Gastrocnemius medialis (tissue), 4 donors: ENCODE data around the gene CORO2A. TPM values are rescaled to one million over a fixed set of nuclear protein-coding genes. Genes with fewer than 3 reads are reported as not detected.
"Not testable (repeated sequence)": the region's sequence is repeated elsewhere in the genome, so short reads cannot be mapped to it uniquely, and the experiment has no call there.

Experiments used
- ATAC-seq, 2 donors: fragments of 150-250 bp; one replicate each; pipeline ENCODE4 v1.9.1; 2016
- DNase-seq, 2 donors: peaks; one replicate each; pipeline ENCODE4 v3.0.0-alpha.2; 2019
- H3K27ac ChIP-seq, 4 donors: fragments of 200-600 bp; sonication (generic); 1 replicate in 1 of 4; 2 replicates in 3 of 4; pipeline ENCODE4 v1.5.1; 2016 to 2018; ENCODE audit warnings: mild to moderate bottlenecking in 2 of 4, moderate library complexity in 1 of 4
- H3K27me3 ChIP-seq, 3 donors: fragments of 200-600 bp; sonication (generic) in 2 of 3; 1 replicate in 1 of 3; 2 replicates in 2 of 3; pipeline versions ENCODE4 v1.5.1 to v1.6.0; 2016 to 2019; ENCODE audit warnings: mild to moderate bottlenecking in 1 of 3, moderate library complexity in 1 of 3
- H3K36me3 ChIP-seq, 2 donors: fragments of 200-600 bp; sonication (generic) in 1 of 2; one replicate each; pipeline ENCODE4 v1.5.1; 2017 to 2018
- H3K4me1 ChIP-seq, 2 donors: fragments of 200-600 bp; sonication (generic) in 1 of 2; one replicate each; pipeline ENCODE4 v1.5.1; 2016 to 2017; ENCODE audit warnings: mild to moderate bottlenecking in 2 of 2
- H3K4me3 ChIP-seq, 4 donors: fragments of 200-600 bp; sonication (generic) in 3 of 4; 1 replicate in 1 of 4; 2 replicates in 3 of 4; pipeline ENCODE4 v1.5.1; 2016 to 2019; ENCODE audit warnings: mild to moderate bottlenecking in 2 of 4
- H3K9me3 ChIP-seq, 3 donors: fragments of 200-600 bp; sonication (generic) in 2 of 3; 1 replicate in 1 of 3; 2 replicates in 2 of 3; pipeline ENCODE4 v1.5.1; 2016 to 2019
- POLR2A ChIP-seq, 2 donors: fragments of 450-650 bp; IDR thresholded peaks; one replicate each; pipeline ENCODE4 v1.6.1; 2017; ENCODE audit warnings: antibody characterized with exemption in 2 of 2, mild to moderate bottlenecking in 2 of 2, moderate library complexity in 2 of 2
- in situ Hi-C, 4 donors: fragments of 200-750 bp; cut with MboI; loops; one replicate each; pipeline versions ENCODE4 v1.15.0 to v1.8.0; 2017; ENCODE audit warnings: low sequenced_read_pairs in 4 of 4
- intact Hi-C: fragments of 100-400 bp; cut with DNase I; formaldehyde crosslinking; loops from one replicate; pipeline ENCODE4 v1.15.1; 2023; ENCODE audit warnings: low total_unique reads
- total RNA-seq, 4 donors: library from RNA; depleted of rRNA; stranded (reverse); fragments of >200 nt; gene quantifications; one replicate each; pipeline versions ENCODE4 v1.1.0 to v1.2.3, GENCODE V29; 2016
- TF ChIP-seq, protein P1 (sequence below), 5 experiments: fragments of 450-650 bp in 3 of 5; fragments of 200-600 bp in 2 of 5; sonication (generic) in 2 of 5; IDR thresholded peaks in 4 of 5; conservative IDR thresholded peaks in 1 of 5; 1 replicate in 4 of 5; 2 replicates in 1 of 5; pipeline ENCODE4 v1.5.1; 2016 to 2019; ENCODE audit warnings: antibody characterized with exemption in 5 of 5, mild to moderate bottlenecking in 3 of 5, moderate library complexity in 3 of 5

The CORO2A gene
- total RNA-seq, 4 donors from 2014 or later: 0.05 to 0.42 (median 0.19) TPM

DNA sequence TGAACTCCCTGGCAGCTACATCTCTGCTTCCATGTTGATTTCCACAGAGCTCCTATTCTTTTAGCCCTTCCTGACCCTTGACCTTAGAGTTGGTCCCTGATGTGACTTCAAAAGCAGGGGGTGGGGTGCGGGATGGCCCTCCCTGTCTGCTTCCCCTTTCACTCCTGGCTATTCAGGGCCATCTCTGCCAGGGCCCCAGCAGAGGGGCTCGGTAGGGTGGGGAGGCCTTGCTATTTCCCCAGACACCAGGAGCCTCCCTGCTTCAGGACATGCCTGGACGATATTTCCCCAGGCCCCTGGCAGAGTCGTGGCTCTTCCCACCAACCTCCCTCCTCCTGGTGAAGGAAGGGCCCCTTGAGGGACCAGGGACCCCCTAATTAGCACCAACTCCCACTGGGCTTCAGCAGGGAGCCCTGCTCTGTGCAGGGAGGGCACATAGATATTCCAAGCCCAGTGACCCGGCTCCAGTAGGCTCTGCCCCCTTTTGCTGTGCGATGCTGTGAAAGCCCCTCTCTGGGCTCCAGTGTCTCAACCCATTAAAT is 17.3 kb downstream of the CORO2A start:
- ATAC-seq: no peak
- intact Hi-C loops: no loop called here

DNA sequence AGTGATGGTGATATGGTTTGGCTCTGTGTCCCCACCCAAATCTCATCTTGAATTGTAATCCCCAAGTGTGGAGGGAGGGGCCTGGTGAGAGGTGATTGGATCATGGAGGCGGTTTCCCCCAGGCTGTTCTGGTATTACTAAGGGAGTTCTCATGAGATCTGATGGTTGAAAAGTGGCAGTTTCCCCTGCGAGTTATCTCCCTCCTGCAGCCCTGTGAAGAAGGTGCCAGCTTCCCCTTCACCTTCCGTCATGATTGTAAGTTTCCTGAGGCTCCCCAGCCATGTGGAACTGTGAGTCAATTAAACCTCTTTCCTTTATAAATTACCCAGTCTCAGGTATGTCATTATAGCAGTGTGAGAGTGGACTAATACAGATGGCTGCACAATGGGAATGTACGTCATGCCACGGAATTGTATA is 17.9 kb downstream of the CORO2A start:
- ATAC-seq, DNase-seq, intact Hi-C loops, H3K36me3 ChIP-seq, H3K27me3 ChIP-seq, H3K27ac ChIP-seq, in situ Hi-C loops, H3K4me3 ChIP-seq, H3K9me3 ChIP-seq, H3K4me1 ChIP-seq: not testable (repeated sequence)

More for the DNA sequence above, 17.3 kb downstream of the CORO2A start:
- Histone ChIP-seq H3K27me3 (no peaks in the 10 kb centered on the region), H3K4me1 (no peaks in the 10 kb centered on the region), H3K27ac (no peak overlapping the region), H3K9me3 (no peaks in the 10 kb centered on the region), H3K4me3 (no peak overlapping the region), H3K36me3 (no peaks in the 10 kb centered on the region)
- DNase-seq: no peak
- in situ Hi-C loops: no loop called here
- TF ChIP-seq, protein P1, sequence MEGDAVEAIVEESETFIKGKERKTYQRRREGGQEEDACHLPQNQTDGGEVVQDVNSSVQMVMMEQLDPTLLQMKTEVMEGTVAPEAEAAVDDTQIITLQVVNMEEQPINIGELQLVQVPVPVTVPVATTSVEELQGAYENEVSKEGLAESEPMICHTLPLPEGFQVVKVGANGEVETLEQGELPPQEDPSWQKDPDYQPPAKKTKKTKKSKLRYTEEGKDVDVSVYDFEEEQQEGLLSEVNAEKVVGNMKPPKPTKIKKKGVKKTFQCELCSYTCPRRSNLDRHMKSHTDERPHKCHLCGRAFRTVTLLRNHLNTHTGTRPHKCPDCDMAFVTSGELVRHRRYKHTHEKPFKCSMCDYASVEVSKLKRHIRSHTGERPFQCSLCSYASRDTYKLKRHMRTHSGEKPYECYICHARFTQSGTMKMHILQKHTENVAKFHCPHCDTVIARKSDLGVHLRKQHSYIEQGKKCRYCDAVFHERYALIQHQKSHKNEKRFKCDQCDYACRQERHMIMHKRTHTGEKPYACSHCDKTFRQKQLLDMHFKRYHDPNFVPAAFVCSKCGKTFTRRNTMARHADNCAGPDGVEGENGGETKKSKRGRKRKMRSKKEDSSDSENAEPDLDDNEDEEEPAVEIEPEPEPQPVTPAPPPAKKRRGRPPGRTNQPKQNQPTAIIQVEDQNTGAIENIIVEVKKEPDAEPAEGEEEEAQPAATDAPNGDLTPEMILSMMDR (IDR thresholded peaks at IDR 0.05 in 4 of 5, conservative IDR thresholded peaks at IDR 0.05 in 1 of 5): no peak
- no peak for TF ChIP-seq POLR2A (IDR thresholded peaks at IDR 0.05)

DNA sequence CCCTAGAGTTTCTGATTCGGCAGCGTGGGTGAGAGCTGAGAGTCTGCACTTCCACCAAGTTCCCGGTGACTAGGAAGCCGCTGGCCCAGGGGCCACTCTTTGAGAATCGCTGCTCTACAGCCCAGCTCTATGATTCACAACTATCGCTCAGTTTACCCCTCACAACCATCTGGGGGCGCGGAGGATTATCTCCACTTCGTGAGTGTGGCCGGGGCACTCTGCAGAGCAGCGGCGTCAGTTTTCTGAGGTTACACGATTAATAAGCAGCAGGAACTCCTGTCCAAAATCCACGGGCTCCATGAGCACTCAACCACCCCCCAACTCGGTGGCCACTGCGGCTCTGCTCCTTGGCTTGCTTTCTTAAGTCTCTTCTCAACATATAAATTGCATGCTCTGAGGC is 19.3 kb downstream of the CORO2A start:
- in situ Hi-C loops (no loop called here), intact Hi-C loops (no loop called here)
- Histone ChIP-seq H3K4me3 (no peak overlapping the region), H3K9me3 (no peaks in the 10 kb centered on the region), H3K27me3 (no peaks in the 10 kb centered on the region), H3K4me1 (no peaks in the 10 kb centered on the region), H3K27ac (no peak overlapping the region), H3K36me3 (no peaks in the 10 kb centered on the region)
- DNase-seq (no peak), ATAC-seq (no peak)
- TF ChIP-seq, protein P1 (IDR thresholded peaks at IDR 0.05 in 4 of 5, conservative IDR thresholded peaks at IDR 0.05 in 1 of 5): no peak
- TF ChIP-seq POLR2A (IDR thresholded peaks at IDR 0.05): no peak

DNA sequence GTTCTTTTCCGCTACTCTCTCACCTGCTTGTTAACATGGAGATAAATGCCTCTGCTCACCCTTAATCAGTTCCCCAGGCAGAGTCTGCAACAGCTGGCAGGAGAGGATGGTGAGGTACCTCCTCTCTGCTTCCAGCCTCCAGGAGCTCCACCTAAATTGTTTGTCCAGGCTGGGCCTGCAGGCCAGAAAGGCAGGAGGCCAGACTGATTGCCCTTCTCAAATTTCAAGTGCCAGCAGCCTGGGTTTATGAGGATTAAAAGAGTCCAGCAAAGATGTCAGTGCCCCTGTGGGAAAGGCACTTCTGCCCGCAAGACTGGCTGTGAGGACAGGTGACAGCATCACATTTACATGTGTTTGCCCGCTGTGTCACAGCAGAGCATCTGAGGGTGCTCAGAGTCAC is 19.8 kb downstream of the CORO2A start:
- no peak overlapping the region for H3K27ac ChIP-seq
- no peak overlapping the region for H3K4me3 ChIP-seq
- intact Hi-C loops (no loop called here), in situ Hi-C loops (no loop called here)
- H3K4me1 ChIP-seq: no peaks in the 10 kb centered on the region
- DNase-seq (no peak), ATAC-seq (no peak)
- H3K9me3 ChIP-seq: no peaks in the 10 kb centered on the region
- no peaks in the 10 kb centered on the region for H3K27me3 ChIP-seq
- TF ChIP-seq, protein P1 (IDR thresholded peaks at IDR 0.05 in 4 of 5, conservative IDR thresholded peaks at IDR 0.05 in 1 of 5): no peak
- TF ChIP-seq POLR2A (IDR thresholded peaks at IDR 0.05): no peak
- no peaks in the 10 kb centered on the region for H3K36me3 ChIP-seq

DNA sequence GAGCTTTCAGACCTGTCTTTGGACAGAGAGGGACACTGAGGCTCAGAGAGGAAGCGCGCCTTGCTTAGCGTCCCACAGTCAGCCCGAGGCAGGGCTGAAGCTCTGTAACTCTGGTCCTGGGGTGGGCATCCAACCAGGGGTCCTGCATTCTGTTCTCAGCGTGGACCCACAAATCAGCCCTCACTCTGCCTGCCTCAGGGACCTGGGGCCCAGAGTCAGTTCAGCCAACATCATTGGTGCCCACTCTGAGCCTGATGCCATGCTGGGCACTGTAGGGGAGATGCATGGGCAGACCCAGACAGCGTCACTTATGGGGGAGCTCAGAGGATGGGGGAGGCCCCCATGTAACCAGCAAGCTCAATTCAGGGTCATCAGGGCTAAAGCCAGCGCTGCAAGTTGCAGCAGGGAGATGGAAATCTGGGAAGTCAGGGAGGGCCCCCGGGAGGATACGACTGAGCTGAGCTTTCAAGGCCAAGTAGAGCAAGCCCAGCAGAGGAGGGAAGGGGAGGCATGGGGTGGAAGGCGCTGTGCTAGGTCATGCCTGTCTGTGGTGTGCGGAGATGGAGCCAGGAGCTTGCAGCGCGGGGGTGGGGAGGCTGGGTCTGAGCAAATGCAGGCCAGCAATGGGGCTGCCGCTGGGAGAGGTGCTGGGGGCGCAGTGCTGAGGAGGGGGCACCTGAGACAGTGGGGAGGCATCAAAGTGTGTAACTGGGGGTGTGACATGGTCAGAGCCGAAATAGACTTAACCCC is 21.1 kb downstream of the CORO2A start:
- ATAC-seq: no peak
- in situ Hi-C loops (no loop called here), intact Hi-C loops (no loop called here)
- H3K27ac ChIP-seq: no peak overlapping the region
- H3K36me3 ChIP-seq: no peaks in the 10 kb centered on the region
- H3K27me3 ChIP-seq: no peaks in the 10 kb centered on the region
- TF ChIP-seq POLR2A (IDR thresholded peaks at IDR 0.05): no peak
- TF ChIP-seq, protein P1 (IDR thresholded peaks at IDR 0.05 in 4 of 5, conservative IDR thresholded peaks at IDR 0.05 in 1 of 5): no peak
- no peak overlapping the region for H3K4me3 ChIP-seq
- no peaks in the 10 kb centered on the region for H3K4me1 ChIP-seq
- no peak for DNase-seq
- H3K9me3 ChIP-seq: no peaks in the 10 kb centered on the region
